ENCODE measurements around the gene VEZT.
"Not testable (repeated sequence)": the region's sequence is repeated elsewhere in the genome, so short reads cannot be mapped to it uniquely, and the experiment has no call there.

VEZT gene

GRCh38 chr12:95262808-95263207 lies 45.2 kb downstream of the VEZT start:
- no peak for DNase-seq

GRCh38 chr12:95265765-95266164 lies 48.2 kb downstream of the VEZT start:
- DNase-seq, result no peak

GRCh38 chr12:95266254-95266653 lies 48.6 kb downstream of the VEZT start:
- no peak for DNase-seq

GRCh38 chr12:95269892-95270291 lies 52.3 kb downstream of the VEZT start:
- DNase-seq, result no peak

- no peak for DNase-seq
Observed at GRCh38 chr12:95271465-95271864, 53.9 kb downstream of the VEZT start.

- DNase-seq, result no peak
Observed at GRCh38 chr12:95277139-95277538, 59.5 kb downstream of the VEZT start.

GRCh38 chr12:95279856-95280255 lies 62.2 kb downstream of the VEZT start:
- no peak for DNase-seq

- DNase-seq, result no peak
Observed at GRCh38 chr12:95282266-95282665, 64.7 kb downstream of the VEZT start.

GRCh38 chr12:95283371-95283770 lies 65.8 kb downstream of the VEZT start:
- DNase-seq, result no peak

GRCh38 chr12:95286713-95287112 lies 69.1 kb downstream of the VEZT start:
- no peak for DNase-seq

GRCh38 chr12:95291501-95291900 lies 73.9 kb downstream of the VEZT start:
- DNase-seq, result no peak

GRCh38 chr12:95298916-95299315 lies 81.3 kb downstream of the VEZT start:
- no peak for DNase-seq

- DNase-seq, result no peak
Observed at GRCh38 chr12:95300286-95300685, 82.7 kb downstream of the VEZT start.

- no peak for DNase-seq
Observed at GRCh38 chr12:95303476-95303875, 85.9 kb downstream of the VEZT start.

- DNase-seq, result no peak
Observed at GRCh38 chr12:95304673-95305198, 87.1 kb downstream of the VEZT start.

GRCh38 chr12:95312656-95313055 lies 95.0 kb downstream of the VEZT start:
- DNase-seq, result no peak

- DNase-seq, result not testable (repeated sequence)
Observed at GRCh38 chr12:95314756-95315155, 97.1 kb downstream of the VEZT start.

- no peak for DNase-seq
Observed at GRCh38 chr12:95316798-95317197, 99.2 kb downstream of the VEZT start.

- DNase-seq, result no peak
Observed at GRCh38 chr12:95318071-95318545, 100.5 kb downstream of the VEZT start.

GRCh38 chr12:95319694-95320331 lies 102.2 kb downstream of the VEZT start:
- DNase-seq, result no peak

GRCh38 chr12:95321516-95322246 lies 104.1 kb downstream of the VEZT start:
- no peak for DNase-seq

- DNase-seq, result no peak
Observed at GRCh38 chr12:95322326-95322725, 104.7 kb downstream of the VEZT start.

GRCh38 chr12:95323212-95323611 lies 105.6 kb downstream of the VEZT start:
- DNase-seq, result no peak

- DNase-seq, result not testable (repeated sequence)
Observed at GRCh38 chr12:95324246-95324645, 106.6 kb downstream of the VEZT start.
